Gastrocnemius medialis (tissue), 4 donors: Measurements from ENCODE around the gene GRAMD2B.

Experiments used
- CTCF ChIP-seq, 5 experiments: fragments of 450-650 bp in 3 of 5; fragments of 200-600 bp in 2 of 5; sonication (generic) in 2 of 5; IDR thresholded peaks in 4 of 5; conservative IDR thresholded peaks in 1 of 5; 1 replicate in 4 of 5; 2 replicates in 1 of 5; pipeline ENCODE4 v1.5.1; 2016 to 2019; ENCODE audit warnings: antibody characterized with exemption in 5 of 5, mild to moderate bottlenecking in 3 of 5, moderate library complexity in 3 of 5
- POLR2A ChIP-seq, 2 donors: fragments of 450-650 bp; IDR thresholded peaks; one replicate each; pipeline ENCODE4 v1.6.1; 2017; ENCODE audit warnings: antibody characterized with exemption in 2 of 2, mild to moderate bottlenecking in 2 of 2, moderate library complexity in 2 of 2

GRCh38 chr5:126390051-126390450 lies 33.2 kb upstream of the GRAMD2B start:
- TF ChIP-seq CTCF (IDR thresholded peaks at IDR 0.05 in 4 of 5, conservative IDR thresholded peaks at IDR 0.05 in 1 of 5): no peak
- TF ChIP-seq POLR2A (IDR thresholded peaks at IDR 0.05): no peak
